Ovary (tissue), 9 donors: Measurements from ENCODE around the gene TTLL12. TPM values are rescaled to one million over a fixed set of nuclear protein-coding genes. Genes with fewer than 3 reads are reported as not detected.
A peak's percentile ranks its signal among the peaks of the same experiment; 100 is the strongest.

ENCODE experiments used
- DNase-seq, 5 donors: peaks; one replicate each; pipeline ENCODE4 v3.0.0-alpha.2; 2019 to 2020
- H3K27ac ChIP-seq, 2 donors: fragments of 200-600 bp; one replicate each; pipeline versions ENCODE4 v1.5.1 to v1.8.0; 2019 to 2022
- H3K27me3 ChIP-seq: fragments of 200-600 bp; one replicate; pipeline ENCODE4 v1.8.0; 2022
- H3K36me3 ChIP-seq: fragments of 200-600 bp; sonication (generic); one replicate; pipeline ENCODE4 v1.5.1; 2019
- H3K4me1 ChIP-seq: one replicate; pipeline ENCODE4 v1.8.1; 2013; ENCODE audit warnings: mild to moderate bottlenecking, moderate library complexity; ENCODE audit not compliant: insufficient read depth
- H3K4me3 ChIP-seq: fragments of 200-600 bp; sonication (generic); one replicate; pipeline ENCODE4 v1.5.1; 2017
- H3K9me3 ChIP-seq, 2 donors: fragments of 200-600 bp in 1 of 2; sonication (generic) in 1 of 2; one replicate each; pipeline versions ENCODE4 v1.5.1 to v1.8.1; 2013 to 2019; ENCODE audit warnings: mild to moderate bottlenecking in 1 of 2, moderate library complexity in 1 of 2
- EP300 ChIP-seq: sonication (generic); formaldehyde crosslinking; IDR thresholded peaks from one replicate; pipeline ENCODE4 v1.6.1; 2017; ENCODE audit warnings: antibody characterized with exemption
- POLR2A ChIP-seq: fragments of 450-650 bp; IDR thresholded peaks from one replicate; pipeline ENCODE4 v1.6.1; 2017; ENCODE audit warnings: antibody characterized with exemption, mild to moderate bottlenecking, moderate library complexity
- WGBS, 3 donors: extraction: QIAGEN DNeasy Blood & Tissue Kit in 1 of 3; methylation state at CpG; one replicate each; pipeline versions ENCODE4 v1.1.5 to v1.1.7; 2013 to 2017; 5-methylcytosine and 5-hydroxymethylcytosine counted together
- intact Hi-C, 4 donors: fragments of 100-400 bp; cut with DNase I; formaldehyde crosslinking; loops; one replicate each; pipeline versions ENCODE4 v1.11.0 to v1.15.1; 2022 to 2023
- polyA plus RNA-seq, 2 donors: library from polyadenylated mRNA; stranded (reverse); fragments of 200-250 nt in 1 of 2; fragments of 350-450 nt in 1 of 2; fragmentation: Illumina TruSeq in 1 of 2; extraction: RNeasy Lipid Tissue Mini Kit (QIAGEN cat#74804) in 1 of 2; gene quantifications; one replicate each; pipeline ENCODE4 v1.2.3, GENCODE V29; 2013 to 2014
- total RNA-seq, 7 donors: library from RNA; depleted of rRNA in 2 of 7; stranded (reverse); fragments of >200 nt in 2 of 7; fragmentation: NEBNext Ultra II Directional in 3 of 7; extraction: Animal tissue kit (Norgen Biotek cat#: 25700) in 3 of 7; gene quantifications; one replicate each; pipeline versions ENCODE4 v1.1.0 to v1.2.4, GENCODE V29; 2016 to 2023
- TF ChIP-seq, protein P1 (sequence below), 3 donors: fragments of 450-650 bp in 2 of 3; fragments of 200-600 bp in 1 of 3; IDR thresholded peaks; one replicate each; pipeline versions ENCODE4 v1.5.1 to v1.8.0; 2016 to 2022; ENCODE audit warnings: antibody characterized with exemption in 3 of 3, mild to moderate bottlenecking in 1 of 3
- donor health status: DM: no; HTN: no; CAD: no; lungs with moderate emphysema.
- donor health status: DM: no; HTN: no; CAD: no.
- donor health status: Bipolar disorder and iron deficiency.
- donor health status: DM: yes; HTN: yes; CAD: no.
- donor health status: DM: no; HTN: no; CAD: no.
- donor health status: DM: yes; HTN: yes; CAD: no.

The TTLL12 gene
- total and polyA plus RNA-seq, 9 donors, result 5.8 to 68.4 (median 41.1) TPM

DNA sequence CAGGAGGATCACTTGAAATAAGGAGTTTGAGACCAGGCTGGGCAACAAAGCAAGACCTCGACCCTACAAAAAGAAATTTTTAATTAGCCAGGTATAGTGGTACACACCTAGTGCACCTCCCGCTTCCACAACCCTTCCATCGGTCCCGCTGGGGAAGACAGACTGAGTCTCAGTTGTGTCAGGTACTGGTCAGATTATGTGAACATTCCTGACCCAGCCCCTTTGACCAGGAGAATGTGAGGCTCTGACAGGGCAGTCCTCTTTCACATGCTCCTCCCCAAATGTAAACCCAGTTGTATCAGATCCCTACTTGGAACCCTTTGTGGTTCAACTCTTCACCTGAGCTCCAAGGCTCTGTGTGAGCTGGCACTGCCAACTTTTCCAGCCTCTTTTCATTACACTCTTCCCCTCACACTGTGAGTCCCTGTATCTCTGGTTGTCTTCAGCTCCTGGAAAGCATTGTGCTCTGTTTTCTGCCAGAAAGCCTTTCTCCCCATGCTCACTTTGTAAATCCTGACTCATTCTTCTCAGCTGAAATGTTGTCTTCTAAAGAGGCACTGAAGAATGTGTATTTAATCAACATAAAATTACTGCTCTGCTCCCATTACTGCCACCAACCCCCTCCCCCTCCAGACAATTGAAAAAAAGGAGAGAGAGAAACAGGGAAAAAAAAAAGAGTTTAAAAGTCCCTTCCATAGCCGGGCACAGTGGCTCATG, 2.1 kb upstream of the TTLL12 start:
- no peak for DNase-seq
- Histone ChIP-seq H3K4me1 (peaks cover 11% of the 10 kb centered on the region), H3K9me3 (no peaks in the 10 kb centered on the region), H3K4me3 (no peak overlapping the region), H3K27me3 (no peaks in the 10 kb centered on the region), H3K27ac (no peak overlapping the region), H3K36me3 (no peaks in the 10 kb centered on the region)
- TF ChIP-seq POLR2A (no peak), EP300 (no peak)
- TF ChIP-seq, protein P1, sequence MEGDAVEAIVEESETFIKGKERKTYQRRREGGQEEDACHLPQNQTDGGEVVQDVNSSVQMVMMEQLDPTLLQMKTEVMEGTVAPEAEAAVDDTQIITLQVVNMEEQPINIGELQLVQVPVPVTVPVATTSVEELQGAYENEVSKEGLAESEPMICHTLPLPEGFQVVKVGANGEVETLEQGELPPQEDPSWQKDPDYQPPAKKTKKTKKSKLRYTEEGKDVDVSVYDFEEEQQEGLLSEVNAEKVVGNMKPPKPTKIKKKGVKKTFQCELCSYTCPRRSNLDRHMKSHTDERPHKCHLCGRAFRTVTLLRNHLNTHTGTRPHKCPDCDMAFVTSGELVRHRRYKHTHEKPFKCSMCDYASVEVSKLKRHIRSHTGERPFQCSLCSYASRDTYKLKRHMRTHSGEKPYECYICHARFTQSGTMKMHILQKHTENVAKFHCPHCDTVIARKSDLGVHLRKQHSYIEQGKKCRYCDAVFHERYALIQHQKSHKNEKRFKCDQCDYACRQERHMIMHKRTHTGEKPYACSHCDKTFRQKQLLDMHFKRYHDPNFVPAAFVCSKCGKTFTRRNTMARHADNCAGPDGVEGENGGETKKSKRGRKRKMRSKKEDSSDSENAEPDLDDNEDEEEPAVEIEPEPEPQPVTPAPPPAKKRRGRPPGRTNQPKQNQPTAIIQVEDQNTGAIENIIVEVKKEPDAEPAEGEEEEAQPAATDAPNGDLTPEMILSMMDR (IDR thresholded peaks at IDR 0.05), result no peak
- 81 to 88% (median 85%) methylated on average over 5 of the region's 5 CpGs for WGBS, 3 donors
- intact Hi-C loops, result no loop called here

DNA sequence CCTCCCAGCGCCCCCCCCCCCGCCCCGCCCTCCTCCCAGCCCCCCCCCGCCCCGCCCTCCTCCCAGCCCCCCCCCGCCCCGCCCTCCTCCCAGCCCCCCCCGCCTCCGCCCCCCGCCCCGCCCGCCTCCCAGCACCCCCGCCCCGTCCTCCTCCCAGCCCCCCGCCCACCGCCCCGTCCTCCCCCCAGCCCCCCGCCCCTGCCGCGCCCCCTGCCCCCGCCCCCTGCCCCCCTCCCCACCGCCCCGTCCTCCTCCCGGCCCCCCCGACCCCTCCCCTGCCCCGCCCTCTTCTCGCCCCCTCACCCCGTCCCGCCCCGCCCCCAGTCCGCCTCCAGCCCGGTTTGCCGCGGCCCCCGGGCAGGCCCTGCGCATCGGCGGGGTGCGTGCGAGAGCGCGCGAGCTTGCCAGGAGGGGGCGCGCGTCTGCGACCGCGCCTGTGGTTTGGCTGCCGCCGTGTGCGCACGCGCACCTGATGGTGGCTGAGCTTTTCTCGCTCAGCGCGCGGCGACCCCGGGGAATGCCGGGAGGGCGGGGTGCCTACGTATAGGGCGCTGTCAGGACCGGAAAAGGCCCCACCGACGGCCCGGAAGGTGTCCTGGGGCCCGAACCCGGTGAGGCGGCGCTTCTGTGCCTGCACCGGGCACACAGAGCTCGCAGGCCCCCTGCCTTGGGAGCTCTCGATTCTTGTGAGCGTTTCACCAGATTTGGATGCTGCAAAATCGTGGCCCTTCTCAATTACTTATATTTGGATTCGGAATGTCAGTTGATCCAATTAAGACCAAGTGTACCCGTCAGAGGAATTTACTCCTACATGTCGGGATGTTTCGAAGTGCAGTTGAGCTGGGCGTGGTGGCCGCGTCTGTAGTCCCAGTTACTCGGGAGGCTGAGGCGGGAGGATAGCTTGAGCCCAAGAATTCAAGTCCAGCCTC, 501 bp upstream of the TTLL12 start:
- H3K36me3 ChIP-seq, result no peaks in the 10 kb centered on the region
- DNase-seq, result peak; percentile 95 to 98 (median 97)
- H3K27me3 ChIP-seq, result no peaks in the 10 kb centered on the region
- H3K4me3 ChIP-seq, result peak overlapping the region; percentile 58
- peaks cover 20% of the 10 kb centered on the region for H3K4me1 ChIP-seq
- WGBS, 3 donors, result 4 to 6% (median 6%) methylated on average over 22 to 63 of the region's 86 CpGs
- peak overlapping the region in 1 of 2 donors; percentile 82 for H3K27ac ChIP-seq
- no peaks in the 10 kb centered on the region for H3K9me3 ChIP-seq
- intact Hi-C loops, result no loop called here
- TF ChIP-seq POLR2A (peak; percentile 54), EP300 (peak; percentile 62)
- TF ChIP-seq, protein P1 (IDR thresholded peaks at IDR 0.05), result peak; percentile 71 to 90 (median 71)

DNA sequence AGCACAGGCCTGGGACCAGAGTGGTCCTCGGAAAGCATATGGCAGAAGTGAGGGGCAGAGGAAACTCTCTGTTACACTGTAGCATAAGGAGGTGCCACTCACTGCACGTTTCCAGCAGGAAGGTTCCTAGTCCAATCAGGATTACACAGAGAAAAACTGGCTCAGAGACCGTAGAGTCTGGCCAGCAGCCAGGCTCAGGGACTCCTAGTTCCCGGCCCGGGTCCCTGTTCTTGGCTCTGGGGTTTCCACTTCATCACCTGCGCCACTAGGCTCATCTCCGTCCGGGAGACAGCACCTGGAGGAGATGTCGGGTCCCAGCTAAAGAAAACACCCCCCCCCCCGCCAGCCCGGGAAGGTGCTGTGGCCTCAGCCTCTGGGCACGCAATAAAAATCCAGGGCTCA, 1.1 kb downstream of the TTLL12 start:
- TF ChIP-seq, protein P1 (IDR thresholded peaks at IDR 0.05), result no peak
- TF ChIP-seq POLR2A (no peak), EP300 (no peak)
- 4 to 12% (median 7%) methylated on average over 12 of the region's 12 CpGs for WGBS, 3 donors
- Histone ChIP-seq H3K27ac (no peak overlapping the region), H3K4me1 (peaks cover 20% of the 10 kb centered on the region), H3K36me3 (no peaks in the 10 kb centered on the region), H3K4me3 (peak overlapping the region; percentile 50), H3K27me3 (no peaks in the 10 kb centered on the region), H3K9me3 (no peaks in the 10 kb centered on the region)
- peak; percentile 65 to 83 (median 74) for DNase-seq
- intact Hi-C loops, result no loop called here

DNA sequence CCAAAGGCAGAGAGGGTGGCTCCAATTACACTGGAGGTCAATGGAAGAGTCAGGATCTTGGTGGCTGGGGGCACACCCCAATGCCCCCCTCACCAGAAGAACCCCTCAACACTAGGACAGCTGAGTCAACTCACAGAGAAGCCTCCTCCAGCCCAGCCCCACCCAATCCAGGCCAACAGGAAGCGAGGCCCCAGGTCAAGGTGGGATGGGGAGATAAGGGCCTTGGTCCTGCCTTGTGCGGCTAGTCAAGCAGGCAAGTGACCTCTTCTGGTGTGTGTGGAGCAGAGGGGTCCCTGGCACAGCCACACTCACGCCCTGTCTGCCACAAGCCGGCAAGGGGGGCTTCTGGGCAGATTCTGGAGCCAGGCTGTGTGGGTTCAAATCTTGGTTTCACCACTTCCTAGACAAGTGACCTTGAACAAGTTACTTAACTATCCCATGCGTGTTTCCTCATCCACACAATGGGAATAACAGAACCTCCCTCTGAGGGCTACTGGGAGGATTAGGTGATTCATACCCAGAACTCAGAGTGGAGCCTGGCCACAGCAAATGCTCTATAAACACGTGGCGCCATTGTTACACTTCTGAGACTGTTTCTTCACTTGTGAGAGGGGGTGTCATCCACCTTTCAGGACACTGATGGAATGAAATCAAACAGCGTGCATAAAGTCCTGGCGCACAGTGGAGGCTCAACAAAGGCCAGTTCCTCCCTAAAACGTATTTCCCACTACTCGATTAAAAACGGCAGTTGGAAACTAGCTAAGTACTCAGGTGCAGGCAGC, 3.2 kb downstream of the TTLL12 start:
- intact Hi-C loops, result no loop called here
- DNase-seq, result no peak
- Histone ChIP-seq H3K27me3 (no peaks in the 10 kb centered on the region), H3K4me1 (peaks cover 20% of the 10 kb centered on the region), H3K4me3 (no peak overlapping the region), H3K36me3 (no peaks in the 10 kb centered on the region), H3K9me3 (no peaks in the 10 kb centered on the region), H3K27ac (no peak overlapping the region)
- WGBS, 3 donors, result 66 to 78% (median 66%) methylated on average over 12 of the region's 12 CpGs
- TF ChIP-seq, protein P1 (IDR thresholded peaks at IDR 0.05), result no peak
- no peak for TF ChIP-seq EP300
- TF ChIP-seq POLR2A, result no peak
